GM12874 (cell line): Measurements from ENCODE around the gene CACHD1.

ENCODE experiments used
- CTCF ChIP-seq: IDR thresholded peaks from 2 replicates; pipeline ENCODE4 v1.5.1; 2011; ENCODE audit warnings: low read depth, mild to moderate bottlenecking, control low read depth, low read length, moderate library complexity; ENCODE audit not compliant: insufficient read depth

The CACHD1 gene

GRCh38 chr1:64711266-64711665 is 241.3 kb downstream of the CACHD1 start:
- TF ChIP-seq CTCF = no peak

- TF ChIP-seq CTCF = no peak
Measured at GRCh38 chr1:64712049-64712448, 242.1 kb downstream of the CACHD1 start.

- TF ChIP-seq CTCF = no peak
Measured at GRCh38 chr1:64715186-64715585, 245.3 kb downstream of the CACHD1 start.

GRCh38 chr1:64721135-64721534 is 251.2 kb downstream of the CACHD1 start:
- no peak for TF ChIP-seq CTCF

GRCh38 chr1:64721576-64722145 is 251.7 kb downstream of the CACHD1 start:
- no peak for TF ChIP-seq CTCF

GRCh38 chr1:64727861-64728260 is 257.9 kb downstream of the CACHD1 start:
- no peak for TF ChIP-seq CTCF

GRCh38 chr1:64733581-64734286 is 263.8 kb downstream of the CACHD1 start:
- TF ChIP-seq CTCF = no peak
